ENCODE data around the gene RAB29. TPM values are rescaled to one million over a fixed set of nuclear protein-coding genes. Genes with fewer than 3 reads are reported as not detected.

The RAB29 gene
- polyA plus RNA-seq, 1 donor from 2014 or later = 0.40 TPM

GRCh38 chr1:205741681-205742080, 33.6 kb downstream of the RAB29 start:
- Histone ChIP-seq H3K27ac (ENCODE audit: low read length) (no peak overlapping the region), H3K4me2 (ENCODE audit: low read length) (no peak overlapping the region), H3K9me3 (ENCODE audit: low read length) (no peaks in the 10 kb centered on the region), H3K4me3 (ENCODE audit: low read length) (no peak overlapping the region), H3K79me2 (replicated peaks; ENCODE audit: insufficient read depth, low read length) (peaks cover 90% of the 10 kb centered on the region), H2AFZ (ENCODE audit: low read depth, low read length) (no peak overlapping the region), H3K27me3 (ENCODE audit: insufficient read depth, low read depth, low read length) (no peaks in the 10 kb centered on the region), H4K20me1 (ENCODE audit: insufficient read depth) (peaks cover 3% of the 10 kb centered on the region), H3K36me3 (ENCODE audit: insufficient read depth, low read length) (no peaks in the 10 kb centered on the region), H3K9me2 (ENCODE audit: insufficient read depth, low read length) (no peaks in the 10 kb centered on the region), H3F3A (ENCODE audit: insufficient read depth, low read length, poor library complexity, severe bottlenecking) (no peaks in the 10 kb centered on the region), H3K9ac (ENCODE audit: low read length) (no peak overlapping the region)
- no peak for TF ChIP-seq TAF1 (IDR thresholded peaks at IDR 0.05; ENCODE audit: low read depth)

- H4K20me1 ChIP-seq (ENCODE audit: insufficient read depth) = no peaks in the 10 kb centered on the region
- peaks cover 90% of the 10 kb centered on the region for H3K79me2 ChIP-seq (replicated peaks; ENCODE audit: insufficient read depth, low read length)
Observed at GRCh38 chr1:205739348-205740160, 35.7 kb downstream of the RAB29 start.

More at GRCh38 chr1:205739348-205740160, 35.7 kb downstream of the RAB29 start:
- no peak overlapping the region for H3K27ac ChIP-seq (ENCODE audit: low read length)
- H3K9me2 ChIP-seq (ENCODE audit: insufficient read depth, low read length) = no peaks in the 10 kb centered on the region
- H3K36me3 ChIP-seq (ENCODE audit: insufficient read depth, low read length) = no peaks in the 10 kb centered on the region
- no peak overlapping the region for H3K4me2 ChIP-seq (ENCODE audit: low read length)
- no peaks in the 10 kb centered on the region for H3F3A ChIP-seq (ENCODE audit: insufficient read depth, low read length, poor library complexity, severe bottlenecking)
- H3K27me3 ChIP-seq (ENCODE audit: insufficient read depth, low read depth, low read length) = no peaks in the 10 kb centered on the region
- no peak overlapping the region for H2AFZ ChIP-seq (ENCODE audit: low read depth, low read length)
- no peak overlapping the region for H3K4me3 ChIP-seq (ENCODE audit: low read length)
- no peaks in the 10 kb centered on the region for H3K9me3 ChIP-seq (ENCODE audit: low read length)
- H3K9ac ChIP-seq (ENCODE audit: low read length) = no peak overlapping the region
- no peak for TF ChIP-seq REST (IDR thresholded peaks at IDR 0.05; ENCODE audit: borderline replicate concordance)
- TF ChIP-seq TAF1 (IDR thresholded peaks at IDR 0.05; ENCODE audit: low read depth) = no peak
- no peak for TF ChIP-seq MXI1 (conservative IDR thresholded peaks at IDR 0.05; ENCODE audit: poor library complexity, severe bottlenecking)
- no peak for TF ChIP-seq SMC3 (conservative IDR thresholded peaks at IDR 0.05; ENCODE audit: poor library complexity)
- TF ChIP-seq CTCF (IDR thresholded peaks at IDR 0.05; ENCODE audit: poor library complexity, severe bottlenecking) = no peak
- no peak for TF ChIP-seq EZH2 (IDR thresholded peaks at IDR 0.05; ENCODE audit: borderline replicate concordance, insufficient read depth, low read length, poor library complexity, severe bottlenecking)
- no peak for TF ChIP-seq POLR2AphosphoS5 (IDR thresholded peaks at IDR 0.05)
- TF ChIP-seq EP300 (conservative IDR thresholded peaks at IDR 0.05; ENCODE audit: poor library complexity, severe bottlenecking) = no peak
- TF ChIP-seq RAD21 (conservative IDR thresholded peaks at IDR 0.05) = no peak

Measured in neural cell (in vitro differentiated cells).